ENCODE measurements around the gene RPN1. TPM values are rescaled to one million over a fixed set of nuclear protein-coding genes. Genes with fewer than 3 reads are reported as not detected.
"Not testable (repeated sequence)": the region's sequence is repeated elsewhere in the genome, so short reads cannot be mapped to it uniquely, and the experiment has no call there.

Gene RPN1
- total RNA-seq, 3 donors from 2014 or later (not counting 1 experiment from before 2014, with no cell fraction given): 90.5 to 130 (median 92.1) TPM

GRCh38 chr3:128591738-128592426 is 58.7 kb downstream of the RPN1 start:
- WGBS (ENCODE audit: insufficient coverage): 66% methylated on average over 5 of the region's 5 CpGs

GRCh38 chr3:128590948-128591347 is 59.7 kb downstream of the RPN1 start:
- peaks cover 6 to 27% of the 10 kb centered on the region in 2 donors for H3K4me1 Mint-ChIP-seq
- H3K27ac ChIP-seq (ENCODE audit: low read length): no peak overlapping the region
- intact Hi-C loops (cut with micrococcal nuclease): no loop called here

More at GRCh38 chr3:128591738-128592426, 58.7 kb downstream of the RPN1 start:
- peak; percentile 70 to 85 (median 80) for ATAC-seq
- no peak for TF ChIP-seq CTCF (IDR thresholded peaks at IDR 0.05)
- peaks cover 6 to 30% of the 10 kb centered on the region in 2 donors for H3K4me1 Mint-ChIP-seq
- no peaks in the 10 kb centered on the region for H3K27me3 Mint-ChIP-seq (ENCODE audit: low read depth in 2 of 2)
- Histone ChIP-seq H3K27me3 (ENCODE audit: control insufficient read depth, insufficient read depth, low read length) (no peaks in the 10 kb centered on the region), H3K27ac (ENCODE audit: low read length) (peak overlapping the region; percentile 62), H3K36me3 (ENCODE audit: control insufficient read depth, insufficient read depth, low read length) (no peaks in the 10 kb centered on the region), H3K4me1 (ENCODE audit: control insufficient read depth, insufficient read depth, low read length) (peaks cover 31% of the 10 kb centered on the region), H3K9me3 (ENCODE audit: control insufficient read depth, insufficient read depth, low read length) (no peaks in the 10 kb centered on the region), H3K4me3 (ENCODE audit: low read length) (no peak overlapping the region)
- H3K27ac Mint-ChIP-seq: peak overlapping the region; percentile 25 to 88
- peak; percentile 34 to 46 for DNase-seq
- H3K9me3 Mint-ChIP-seq: no peaks in the 10 kb centered on the region
- no peaks in the 10 kb centered on the region for H3K36me3 Mint-ChIP-seq
- intact Hi-C loops (cut with micrococcal nuclease): no loop called here
- H3K4me3 Mint-ChIP-seq: no peak overlapping the region

GRCh38 chr3:128589985-128590384 is 60.6 kb downstream of the RPN1 start:
- intact Hi-C loops (cut with micrococcal nuclease); H3K4me3 Mint-ChIP-seq; H3K36me3 ChIP-seq (ENCODE audit: control insufficient read depth, insufficient read depth, low read length); H3K4me3 ChIP-seq (ENCODE audit: low read length); H3K9me3 ChIP-seq (ENCODE audit: control insufficient read depth, insufficient read depth, low read length); H3K9me3 Mint-ChIP-seq; DNase-seq; H3K36me3 Mint-ChIP-seq; H3K27ac Mint-ChIP-seq; H3K27me3 Mint-ChIP-seq (ENCODE audit: low read depth in 2 of 2); ATAC-seq; H3K27ac ChIP-seq (ENCODE audit: low read length); H3K27me3 ChIP-seq (ENCODE audit: control insufficient read depth, insufficient read depth, low read length): not testable (repeated sequence)
- 56% methylated on average over 1 of the region's 1 CpG for WGBS (ENCODE audit: insufficient coverage)
- peaks cover 22% of the 10 kb centered on the region for H3K4me1 ChIP-seq (ENCODE audit: control insufficient read depth, insufficient read depth, low read length)
- H3K4me1 Mint-ChIP-seq: peaks cover 0 to 22% of the 10 kb centered on the region in 2 donors

More at GRCh38 chr3:128590948-128591347, 59.7 kb downstream of the RPN1 start:
- H3K36me3 ChIP-seq (ENCODE audit: control insufficient read depth, insufficient read depth, low read length): no peaks in the 10 kb centered on the region
- no peak overlapping the region for H3K4me3 Mint-ChIP-seq
- peaks cover 31% of the 10 kb centered on the region for H3K4me1 ChIP-seq (ENCODE audit: control insufficient read depth, insufficient read depth, low read length)
- H3K4me3 ChIP-seq (ENCODE audit: low read length): no peak overlapping the region
- DNase-seq: no peak
- H3K27me3 ChIP-seq (ENCODE audit: control insufficient read depth, insufficient read depth, low read length): no peaks in the 10 kb centered on the region
- H3K36me3 Mint-ChIP-seq: no peaks in the 10 kb centered on the region
- no peaks in the 10 kb centered on the region for H3K27me3 Mint-ChIP-seq (ENCODE audit: low read depth in 2 of 2)
- ATAC-seq: no peak
- no peaks in the 10 kb centered on the region for H3K9me3 ChIP-seq (ENCODE audit: control insufficient read depth, insufficient read depth, low read length)
- no peaks in the 10 kb centered on the region for H3K9me3 Mint-ChIP-seq
- H3K27ac Mint-ChIP-seq: peak overlapping the region in 1 of 2 donors; percentile 61
- TF ChIP-seq CTCF (IDR thresholded peaks at IDR 0.05): no peak
- 96% methylated on average over 8 of the region's 8 CpGs for WGBS (ENCODE audit: insufficient coverage)

- DNase-seq (no peak), ATAC-seq (no peak)
- Mint-ChIP-seq H3K27ac (peak overlapping the region in 1 of 2 donors; percentile 72), H3K4me1 (peaks cover 0 to 12% of the 10 kb centered on the region in 2 donors), H3K4me3 (no peak overlapping the region), H3K27me3 (ENCODE audit: low read depth in 2 of 2) (peaks cover 0 to 7% of the 10 kb centered on the region in 2 donors), H3K36me3 (no peaks in the 10 kb centered on the region), H3K9me3 (no peaks in the 10 kb centered on the region)
- Histone ChIP-seq H3K36me3 (ENCODE audit: control insufficient read depth, insufficient read depth, low read length) (no peaks in the 10 kb centered on the region), H3K4me1 (ENCODE audit: control insufficient read depth, insufficient read depth, low read length) (peaks cover 13% of the 10 kb centered on the region), H3K27ac (ENCODE audit: low read length) (no peak overlapping the region), H3K9me3 (ENCODE audit: control insufficient read depth, insufficient read depth, low read length) (no peaks in the 10 kb centered on the region), H3K4me3 (ENCODE audit: low read length) (no peak overlapping the region), H3K27me3 (ENCODE audit: control insufficient read depth, insufficient read depth, low read length) (no peaks in the 10 kb centered on the region)
- 31% methylated on average over 10 of the region's 10 CpGs for WGBS (ENCODE audit: insufficient coverage)
- no peak for TF ChIP-seq CTCF (IDR thresholded peaks at IDR 0.05)
- intact Hi-C loops (cut with micrococcal nuclease): no loop called here
These were observed 62.5 kb downstream of the RPN1 start for GRCh38 chr3:128588147-128588546.

Data from natural killer cell (primary cell).